GM19372 (cell line): ENCODE data around the gene HPCA.

Experiments used
- ATAC-seq: cut with Tn5 transposase; IDR thresholded peaks from one replicate; pipeline ENCODE4 v1.9.1; 2021; ENCODE audit warnings: mild to moderate bottlenecking, low read depth, moderate library complexity; ENCODE audit not compliant: unreplicated experiment

HPCA gene

GRCh38 chr1:32886004-32886827 is at the start of gene HPCA:
Gene HPCA, plus strand, starts transcription at chr1:32886491. Its CDS starts 2,408 bp downstream, at chr1:32888899.
- no peak for ATAC-seq

- no peak for ATAC-seq
Observed at GRCh38 chr1:32848354-32849063, 37.8 kb upstream of the HPCA start.

GRCh38 chr1:32855861-32856617 is 30.3 kb upstream of the HPCA start:
- ATAC-seq, result no peak

- no peak for ATAC-seq
Observed at GRCh38 chr1:32858136-32858535, 28.2 kb upstream of the HPCA start.

GRCh38 chr1:32858791-32859190 is 27.5 kb upstream of the HPCA start:
- ATAC-seq, result no peak

- ATAC-seq, result no peak
Observed at GRCh38 chr1:32859915-32860314, 26.4 kb upstream of the HPCA start.

- no peak for ATAC-seq
Observed at GRCh38 chr1:32860566-32860965, 25.7 kb upstream of the HPCA start.

GRCh38 chr1:32861904-32862695 is 24.2 kb upstream of the HPCA start:
- ATAC-seq, result no peak

GRCh38 chr1:32863218-32863880 is 22.9 kb upstream of the HPCA start:
- no peak for ATAC-seq

GRCh38 chr1:32863881-32864245 is 22.4 kb upstream of the HPCA start:
- ATAC-seq, result no peak

GRCh38 chr1:32864375-32865019 is 21.8 kb upstream of the HPCA start:
- ATAC-seq, result no peak

GRCh38 chr1:32865639-32866405 is 20.5 kb upstream of the HPCA start:
- ATAC-seq, result no peak

GRCh38 chr1:32867151-32867550 is 19.1 kb upstream of the HPCA start:
- ATAC-seq, result no peak

- ATAC-seq, result no peak
Observed at GRCh38 chr1:32867671-32868070, 18.6 kb upstream of the HPCA start.

- ATAC-seq, result no peak
Observed at GRCh38 chr1:32868085-32868484, 18.2 kb upstream of the HPCA start.

- ATAC-seq, result no peak
Observed at GRCh38 chr1:32868806-32869455, 17.4 kb upstream of the HPCA start.

GRCh38 chr1:32869923-32870614 is 16.2 kb upstream of the HPCA start:
- ATAC-seq, result no peak
